Vagina (tissue), 2 donors: ENCODE measurements around the gene PIEZO1. TPM values are rescaled to one million over a fixed set of nuclear protein-coding genes. Genes with fewer than 3 reads are reported as not detected.

Experiments used
- DNase-seq, 2 donors: peaks; one replicate each; pipeline ENCODE4 v3.0.0-alpha.2; 2017; ENCODE audit errors: extremely low spot score in 2 of 2
- H3K27ac ChIP-seq: fragments of 200-600 bp; sonication (generic); one replicate; pipeline ENCODE4 v1.5.1; 2019
- H3K27me3 ChIP-seq: fragments of 200-600 bp; sonication (generic); one replicate; pipeline ENCODE4 v1.5.1; 2019
- H3K36me3 ChIP-seq, 2 donors: fragments of 200-600 bp; sonication (generic); one replicate each; pipeline ENCODE4 v1.5.1; 2017 to 2019
- H3K4me1 ChIP-seq: fragments of 200-600 bp; sonication (generic); one replicate; pipeline ENCODE4 v1.5.1; 2019
- H3K4me3 ChIP-seq, 2 donors: fragments of 200-600 bp; sonication (generic); 1 replicate in 1 of 2; 2 replicates in 1 of 2; pipeline ENCODE4 v1.5.1; 2016 to 2019
- H3K9me3 ChIP-seq: fragments of 200-600 bp; sonication (generic); one replicate; pipeline ENCODE4 v1.5.1; 2019
- CTCF ChIP-seq, 3 experiments: fragments of 450-650 bp in 2 of 3; fragments of 200-600 bp in 1 of 3; sonication (generic) in 1 of 3; IDR thresholded peaks; one replicate each; pipeline ENCODE4 v1.5.1; 2017 to 2019; ENCODE audit warnings: antibody characterized with exemption in 3 of 3, mild to moderate bottlenecking in 2 of 3, moderate library complexity in 2 of 3
- POLR2A ChIP-seq, 2 donors: fragments of 450-650 bp; IDR thresholded peaks; one replicate each; pipeline ENCODE4 v1.6.1; 2017; ENCODE audit warnings: antibody characterized with exemption in 2 of 2, mild to moderate bottlenecking in 2 of 2, moderate library complexity in 2 of 2
- POLR2AphosphoS5 ChIP-seq, 2 donors: sonication (generic); formaldehyde crosslinking; IDR thresholded peaks; one replicate each; pipeline ENCODE4 v1.9.0; 2017; ENCODE audit warnings: antibody characterized with exemption in 2 of 2, mild to moderate bottlenecking in 2 of 2, low read depth in 1 of 2; ENCODE audit not compliant: insufficient read depth in 1 of 2
- intact Hi-C: fragments of 100-400 bp; cut with DNase I; formaldehyde crosslinking; loops from one replicate; pipeline ENCODE4 v1.15.1; 2023
- total RNA-seq: library from RNA; depleted of rRNA; stranded (reverse); fragments of >200 nt; gene quantifications from one replicate; pipeline ENCODE4 v1.2.3, GENCODE V29; 2016

Gene PIEZO1
- total RNA-seq, 1 donor from 2014 or later, result 184 TPM

DNA sequence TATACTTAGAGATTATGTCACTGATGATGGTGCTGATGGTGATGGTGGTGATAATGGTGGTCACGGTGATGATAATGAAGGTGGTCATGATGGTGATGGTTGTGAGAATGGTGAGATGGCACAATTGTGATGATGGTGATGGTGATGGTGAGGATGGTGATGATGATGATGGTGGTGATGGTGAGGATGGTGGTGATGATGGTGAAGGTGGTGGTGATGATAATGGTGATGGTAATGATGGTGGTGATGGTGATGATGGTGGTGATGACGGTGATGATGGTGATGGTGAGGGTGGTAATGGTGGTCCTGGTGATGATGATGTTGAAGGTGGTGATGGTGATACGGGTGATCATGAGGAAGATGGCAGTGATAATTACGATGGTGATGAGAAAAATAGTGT is 13.1 kb upstream of the PIEZO1 start:
- TF ChIP-seq POLR2AphosphoS5 (IDR thresholded peaks at IDR 0.05; ENCODE audit: insufficient read depth in 1 of 2, low read depth in 1 of 2) (no peak), POLR2A (IDR thresholded peaks at IDR 0.05) (no peak), CTCF (IDR thresholded peaks at IDR 0.05) (no peak)
- H3K27me3 ChIP-seq, result no peaks in the 10 kb centered on the region
- DNase-seq, result no peak
- H3K9me3 ChIP-seq, result no peaks in the 10 kb centered on the region
- H3K36me3 ChIP-seq, result no peaks in the 10 kb centered on the region
- peaks cover 10% of the 10 kb centered on the region for H3K4me1 ChIP-seq
- H3K4me3 ChIP-seq, result no peak overlapping the region
- no peak overlapping the region for H3K27ac ChIP-seq
- intact Hi-C loops, result no loop called here

GRCh38 chr16:88796278-88796677 is 11.3 kb upstream of the PIEZO1 start:
- Histone ChIP-seq H3K27ac (no peak overlapping the region), H3K36me3 (no peaks in the 10 kb centered on the region), H3K9me3 (no peaks in the 10 kb centered on the region), H3K27me3 (no peaks in the 10 kb centered on the region), H3K4me1 (no peaks in the 10 kb centered on the region), H3K4me3 (no peak overlapping the region)
- no peak for DNase-seq
- no peak for TF ChIP-seq POLR2A (IDR thresholded peaks at IDR 0.05)
- no peak for TF ChIP-seq CTCF (IDR thresholded peaks at IDR 0.05)
- TF ChIP-seq POLR2AphosphoS5 (IDR thresholded peaks at IDR 0.05; ENCODE audit: insufficient read depth in 1 of 2, low read depth in 1 of 2), result no peak
- intact Hi-C loops, result no loop called here

GRCh38 chr16:88793251-88793954 is 8.4 kb upstream of the PIEZO1 start:
- no peak for DNase-seq
- H3K9me3 ChIP-seq, result no peaks in the 10 kb centered on the region
- no peaks in the 10 kb centered on the region for H3K27me3 ChIP-seq
- no peaks in the 10 kb centered on the region for H3K36me3 ChIP-seq
- no peak overlapping the region for H3K4me3 ChIP-seq
- intact Hi-C loops, result no loop called here
- no peak for TF ChIP-seq POLR2AphosphoS5 (IDR thresholded peaks at IDR 0.05; ENCODE audit: insufficient read depth in 1 of 2, low read depth in 1 of 2)
- TF ChIP-seq POLR2A (IDR thresholded peaks at IDR 0.05), result no peak
- TF ChIP-seq CTCF (IDR thresholded peaks at IDR 0.05), result no peak
- no peaks in the 10 kb centered on the region for H3K4me1 ChIP-seq
- no peak overlapping the region for H3K27ac ChIP-seq

DNA sequence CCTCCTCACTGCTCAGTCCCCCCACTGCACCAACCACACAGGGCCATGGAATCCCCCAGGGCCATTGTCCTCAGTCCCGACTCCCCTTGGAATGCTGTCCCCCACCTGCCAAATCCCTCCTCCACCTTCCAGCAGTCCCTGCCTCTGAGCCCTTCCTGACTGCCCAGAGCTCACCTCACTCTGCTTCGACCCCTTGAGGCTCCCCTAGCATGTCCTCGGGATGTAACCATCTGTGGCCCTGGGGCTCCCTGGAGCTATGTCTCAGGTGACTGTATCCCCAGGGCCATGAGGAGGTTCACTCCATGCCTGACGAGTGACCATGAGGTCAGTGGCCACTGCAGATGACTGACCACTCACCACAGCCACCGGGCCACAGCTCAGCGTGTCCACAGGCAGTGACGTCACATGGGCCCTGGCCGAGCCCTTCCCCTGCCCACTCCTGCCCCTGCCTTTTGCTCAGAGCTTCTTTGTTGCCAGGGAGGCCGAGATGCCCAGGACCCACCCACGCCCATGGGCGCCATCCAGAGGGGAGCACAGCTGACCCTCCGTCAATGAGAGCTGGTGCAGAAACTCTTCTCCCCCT is 7.7 kb upstream of the PIEZO1 start:
- TF ChIP-seq POLR2AphosphoS5 (IDR thresholded peaks at IDR 0.05; ENCODE audit: insufficient read depth in 1 of 2, low read depth in 1 of 2) (no peak), CTCF (IDR thresholded peaks at IDR 0.05) (no peak), POLR2A (IDR thresholded peaks at IDR 0.05) (no peak)
- H3K4me1 ChIP-seq, result no peaks in the 10 kb centered on the region
- H3K4me3 ChIP-seq, result no peak overlapping the region
- no peak for DNase-seq
- no peaks in the 10 kb centered on the region for H3K36me3 ChIP-seq
- intact Hi-C loops, result no loop called here
- no peak overlapping the region for H3K27ac ChIP-seq
- H3K27me3 ChIP-seq, result no peaks in the 10 kb centered on the region
- H3K9me3 ChIP-seq, result no peaks in the 10 kb centered on the region

GRCh38 chr16:88792078-88792550 is 7.1 kb upstream of the PIEZO1 start:
- Histone ChIP-seq H3K4me1 (no peaks in the 10 kb centered on the region), H3K9me3 (no peaks in the 10 kb centered on the region), H3K27ac (no peak overlapping the region), H3K27me3 (no peaks in the 10 kb centered on the region), H3K4me3 (no peak overlapping the region), H3K36me3 (no peaks in the 10 kb centered on the region)
- no peak for DNase-seq
- TF ChIP-seq POLR2AphosphoS5 (IDR thresholded peaks at IDR 0.05; ENCODE audit: insufficient read depth in 1 of 2, low read depth in 1 of 2), result no peak
- intact Hi-C loops, result no loop called here
